GM12875 (cell line): Measurements from ENCODE around the gene NDUFAF7.

Experiments
- H3K4me3 ChIP-seq: one replicate; pipeline ENCODE4 v1.5.1; 2011; ENCODE audit warnings: low read depth, low read length, control low read depth
- TF ChIP-seq, protein P1 (sequence below): IDR thresholded peaks from 2 replicates; pipeline ENCODE4 v1.5.1; 2011; ENCODE audit warnings: low read depth, mild to moderate bottlenecking, control low read depth, inconsistent platforms, low read length, moderate library complexity, borderline replicate concordance; ENCODE audit not compliant: insufficient read depth

NDUFAF7 gene

DNA sequence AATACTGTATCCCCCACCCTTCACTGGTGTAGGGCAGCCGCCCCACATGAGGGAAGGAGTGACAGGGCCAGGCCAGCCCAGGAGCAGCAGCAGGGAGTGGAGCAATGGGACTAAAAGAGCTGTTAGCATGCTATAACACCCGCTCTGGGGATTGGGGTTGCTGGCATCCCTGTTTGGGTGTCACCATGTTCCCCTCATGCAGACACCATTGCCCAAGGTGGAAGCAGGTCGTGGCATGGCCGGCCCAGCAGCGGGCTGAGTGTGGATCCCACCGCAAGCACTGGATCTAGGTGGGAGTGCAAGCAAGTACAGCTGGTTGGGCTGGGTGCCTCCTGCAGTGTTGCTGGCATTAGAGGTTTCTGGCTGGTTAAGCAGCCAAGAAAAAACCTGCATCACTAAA, 39.7 kb upstream of the NDUFAF7 start:
- no peak overlapping the region for H3K4me3 ChIP-seq
- TF ChIP-seq, protein P1, sequence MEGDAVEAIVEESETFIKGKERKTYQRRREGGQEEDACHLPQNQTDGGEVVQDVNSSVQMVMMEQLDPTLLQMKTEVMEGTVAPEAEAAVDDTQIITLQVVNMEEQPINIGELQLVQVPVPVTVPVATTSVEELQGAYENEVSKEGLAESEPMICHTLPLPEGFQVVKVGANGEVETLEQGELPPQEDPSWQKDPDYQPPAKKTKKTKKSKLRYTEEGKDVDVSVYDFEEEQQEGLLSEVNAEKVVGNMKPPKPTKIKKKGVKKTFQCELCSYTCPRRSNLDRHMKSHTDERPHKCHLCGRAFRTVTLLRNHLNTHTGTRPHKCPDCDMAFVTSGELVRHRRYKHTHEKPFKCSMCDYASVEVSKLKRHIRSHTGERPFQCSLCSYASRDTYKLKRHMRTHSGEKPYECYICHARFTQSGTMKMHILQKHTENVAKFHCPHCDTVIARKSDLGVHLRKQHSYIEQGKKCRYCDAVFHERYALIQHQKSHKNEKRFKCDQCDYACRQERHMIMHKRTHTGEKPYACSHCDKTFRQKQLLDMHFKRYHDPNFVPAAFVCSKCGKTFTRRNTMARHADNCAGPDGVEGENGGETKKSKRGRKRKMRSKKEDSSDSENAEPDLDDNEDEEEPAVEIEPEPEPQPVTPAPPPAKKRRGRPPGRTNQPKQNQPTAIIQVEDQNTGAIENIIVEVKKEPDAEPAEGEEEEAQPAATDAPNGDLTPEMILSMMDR: no peak

DNA sequence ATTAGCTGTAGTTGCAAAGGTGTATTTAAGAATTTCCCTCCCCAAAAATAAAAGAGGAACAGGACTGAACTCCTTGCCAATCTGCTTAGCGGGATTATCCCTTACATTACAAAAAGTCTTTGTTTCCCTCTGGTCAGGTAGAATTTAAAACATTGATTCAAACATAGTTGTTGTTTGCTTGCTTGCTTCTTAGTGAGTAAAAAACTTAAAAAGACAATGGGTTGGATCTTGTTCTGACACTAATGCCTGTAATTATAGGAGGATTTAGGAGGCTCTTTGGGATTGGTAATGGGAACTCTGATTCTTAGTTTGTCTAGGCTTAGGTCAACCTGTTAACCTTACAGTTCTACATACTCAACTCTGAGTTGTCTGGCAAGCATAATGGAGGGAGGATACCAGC, 38.9 kb upstream of the NDUFAF7 start:
- no peak overlapping the region for H3K4me3 ChIP-seq
- TF ChIP-seq, protein P1: no peak

DNA sequence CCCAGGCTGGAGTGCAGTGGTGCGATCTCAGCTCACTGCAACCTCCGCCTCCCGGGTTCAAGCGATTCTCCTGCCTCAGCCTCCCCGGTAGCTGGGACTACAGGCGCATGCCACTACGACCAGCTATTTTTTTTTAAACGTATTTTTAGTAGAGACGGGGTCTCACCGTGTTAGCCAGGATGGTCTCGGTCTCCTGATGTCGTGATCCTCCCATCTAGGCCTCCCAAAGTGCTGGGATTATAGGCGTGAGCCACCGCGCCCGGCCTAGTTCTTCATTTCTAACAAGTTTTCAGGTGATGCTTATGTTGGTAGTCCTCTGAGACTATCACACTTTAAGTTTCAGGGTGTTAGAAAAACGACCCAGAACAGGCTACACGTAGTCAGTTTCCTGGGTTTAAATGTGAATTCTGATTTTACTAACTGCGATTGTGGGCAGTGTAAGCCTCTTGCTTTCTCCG, 35.6 kb upstream of the NDUFAF7 start:
- H3K4me3 ChIP-seq: peak overlapping the region; percentile 73

DNA sequence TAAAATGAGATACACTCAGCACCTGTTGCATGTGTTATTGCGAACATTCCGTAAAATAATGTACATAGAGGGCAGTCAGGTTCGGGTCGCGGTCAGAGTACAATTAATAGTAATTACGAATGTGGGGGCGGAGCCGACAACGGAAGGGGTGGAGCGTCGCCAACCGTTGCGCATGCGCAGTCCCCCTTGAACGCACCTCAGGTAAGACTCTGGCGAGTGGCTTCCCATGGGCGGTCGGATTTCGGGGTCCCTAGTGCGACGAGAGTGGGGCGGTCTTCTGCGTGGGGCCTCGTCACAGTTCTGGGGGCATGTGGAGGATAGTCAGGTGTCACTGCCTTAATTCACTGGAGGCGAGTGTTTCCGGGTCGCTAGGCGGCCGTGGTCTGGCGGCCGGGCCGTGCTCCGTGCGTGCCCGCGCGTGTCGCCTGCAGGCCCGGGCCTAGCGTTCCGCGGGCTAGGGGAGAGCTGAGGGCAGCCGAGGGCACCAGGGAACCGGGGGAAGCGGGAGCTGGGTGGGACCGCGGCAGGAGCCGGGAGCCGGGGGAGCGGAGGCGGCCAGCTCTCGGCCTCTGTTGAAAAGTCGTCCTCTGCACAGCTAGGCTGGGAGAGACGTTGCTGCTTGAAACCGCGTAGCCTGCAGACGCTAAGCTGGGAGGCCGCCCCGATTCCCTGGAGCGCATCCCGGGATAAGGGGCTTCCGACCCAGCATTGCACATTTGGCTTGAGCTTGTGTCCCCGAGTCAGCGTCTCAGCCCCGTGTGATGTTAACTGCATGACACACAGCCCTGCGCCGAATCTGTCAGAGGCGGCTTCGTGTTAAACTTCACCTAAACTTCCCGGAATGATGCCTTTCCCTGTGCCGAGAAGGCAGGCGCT, 34.9 kb upstream of the NDUFAF7 start, which contains the start of gene CEBPZOS:
TSS of gene CEBPZOS (plus strand) at position 177 of the 876 bp plus-strand sequence. CDS start 3,209 bp downstream, outside the sequence.
- TF ChIP-seq, protein P1: no peak
- H3K4me3 ChIP-seq: peak within 1 kb of the TSS; percentile 73

DNA sequence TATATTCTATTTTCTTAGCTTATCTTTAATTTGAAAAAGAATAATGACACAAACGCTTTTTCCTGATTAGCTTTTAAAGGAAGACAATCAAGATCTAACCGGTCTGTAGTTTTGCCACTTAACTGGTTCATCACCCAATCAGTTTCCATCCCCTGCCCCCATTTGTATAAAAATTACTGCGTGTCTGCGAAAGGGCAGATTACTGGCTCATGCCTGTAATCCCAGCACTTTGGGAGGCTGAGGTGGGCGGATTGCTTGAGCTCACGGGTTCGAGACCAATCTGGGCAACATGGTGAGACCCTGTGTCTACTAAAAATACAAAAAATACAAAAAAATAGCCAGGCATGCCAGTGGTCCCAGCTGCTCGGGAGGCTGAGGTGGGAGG, 32.8 kb upstream of the NDUFAF7 start:
- no peak overlapping the region for H3K4me3 ChIP-seq
- TF ChIP-seq, protein P1: no peak

DNA sequence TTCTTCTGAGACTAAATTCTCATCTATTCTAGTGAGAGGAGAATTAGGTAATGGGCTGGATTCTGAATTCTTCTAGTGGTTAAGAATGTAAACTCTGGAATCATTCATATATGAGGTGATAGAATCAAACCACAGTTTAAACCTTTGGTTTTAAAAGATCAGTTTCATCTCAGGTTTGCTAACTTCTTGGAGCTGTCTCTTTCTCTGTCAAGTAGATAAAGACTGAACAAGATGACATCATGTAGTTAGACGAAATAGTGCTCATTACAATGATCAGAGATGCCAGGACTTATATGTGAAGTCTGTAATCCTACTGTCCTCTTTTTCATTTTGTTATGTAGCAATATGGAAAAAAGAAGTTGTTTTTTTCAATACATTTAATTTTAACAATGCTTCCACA, 30.2 kb upstream of the NDUFAF7 start:
- no peak overlapping the region for H3K4me3 ChIP-seq
- TF ChIP-seq, protein P1: no peak

DNA sequence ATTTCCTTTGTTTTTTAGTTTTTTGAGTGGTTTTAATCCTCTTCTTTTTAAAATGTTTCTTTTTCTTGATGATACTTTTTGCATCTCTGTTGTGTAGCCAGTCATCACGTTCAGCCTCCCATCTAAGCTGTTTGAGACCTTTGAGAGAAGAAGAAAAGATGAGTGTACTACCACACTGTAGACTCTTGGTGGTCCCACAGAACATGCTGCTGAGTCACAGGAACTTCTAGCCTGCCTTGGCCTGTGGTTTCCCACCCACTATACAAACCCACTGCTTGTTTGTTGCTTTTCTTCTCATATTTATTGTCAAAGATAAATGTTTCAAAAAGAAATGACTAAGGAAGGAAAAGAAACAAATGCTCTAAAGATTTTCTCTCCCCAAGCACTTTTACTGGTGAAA, 29.7 kb upstream of the NDUFAF7 start:
- H3K4me3 ChIP-seq: no peak overlapping the region
- TF ChIP-seq, protein P1: no peak
